ENCODE results near the gene PHLPP1.
"Not testable (repeated sequence)": the region's sequence is repeated elsewhere in the genome, so short reads cannot be mapped to it uniquely, and the experiment has no call there.

The PHLPP1 gene

GRCh38 chr18:62717925-62718800 lies 2.8 kb downstream of the PHLPP1 start:
- no peak for DNase-seq

- no peak for DNase-seq
Observed at GRCh38 chr18:62720048-62720447, 4.7 kb downstream of the PHLPP1 start.

GRCh38 chr18:62720766-62721613 lies 5.6 kb downstream of the PHLPP1 start:
- no peak for DNase-seq

- no peak for DNase-seq
Observed at GRCh38 chr18:62721839-62722795, 6.8 kb downstream of the PHLPP1 start.

- no peak for DNase-seq
Observed at GRCh38 chr18:62723666-62724281, 8.4 kb downstream of the PHLPP1 start.

GRCh38 chr18:62725896-62726295 lies 10.6 kb downstream of the PHLPP1 start:
- DNase-seq, result no peak

- DNase-seq, result no peak
Observed at GRCh38 chr18:62728254-62728653, 12.9 kb downstream of the PHLPP1 start.

GRCh38 chr18:62729487-62730386 lies 14.4 kb downstream of the PHLPP1 start:
- DNase-seq, result no peak

GRCh38 chr18:62730941-62731340 lies 15.6 kb downstream of the PHLPP1 start:
- no peak for DNase-seq

- no peak for DNase-seq
Observed at GRCh38 chr18:62732617-62733016, 17.3 kb downstream of the PHLPP1 start.

- no peak for DNase-seq
Observed at GRCh38 chr18:62734290-62734689, 18.9 kb downstream of the PHLPP1 start.

GRCh38 chr18:62735387-62735786 lies 20.0 kb downstream of the PHLPP1 start:
- no peak for DNase-seq

- no peak for DNase-seq
Observed at GRCh38 chr18:62736077-62736855, 20.9 kb downstream of the PHLPP1 start.

GRCh38 chr18:62737241-62737873 lies 22.0 kb downstream of the PHLPP1 start:
- no peak for DNase-seq

- DNase-seq, result no peak
Observed at GRCh38 chr18:62738639-62739038, 23.3 kb downstream of the PHLPP1 start.

GRCh38 chr18:62739911-62740310 lies 24.6 kb downstream of the PHLPP1 start:
- DNase-seq, result no peak

- DNase-seq, result not testable (repeated sequence)
Observed at GRCh38 chr18:62740650-62741049, 25.3 kb downstream of the PHLPP1 start.

GRCh38 chr18:62741118-62741566 lies 25.8 kb downstream of the PHLPP1 start:
- peak in 1 of 2 donors; percentile 33 for DNase-seq

GRCh38 chr18:62741584-62741983 lies 26.2 kb downstream of the PHLPP1 start:
- DNase-seq, result no peak
